Effector CD8-positive, alpha-beta T cell (primary cell): ENCODE results near the gene NSD1.
A peak's percentile ranks its signal among the peaks of the same experiment; 100 is the strongest.
"Not testable (repeated sequence)": the region's sequence is repeated elsewhere in the genome, so short reads cannot be mapped to it uniquely, and the experiment has no call there.

Source experiments
- DNase-seq: peaks from one replicate; lab custom pipeline; 2025; lab: John Stamatoyannopoulos, UW

Gene NSD1

GRCh38 chr5:177290816-177291596, 157.4 kb downstream of the NSD1 start:
- no peak for DNase-seq

- no peak for DNase-seq
These were observed 158.2 kb downstream of the NSD1 start for GRCh38 chr5:177291735-177292134.

- DNase-seq, result no peak
These were observed 160.4 kb downstream of the NSD1 start for GRCh38 chr5:177293819-177294581.

- no peak for DNase-seq
These were observed 161.1 kb downstream of the NSD1 start for GRCh38 chr5:177294632-177295031.

GRCh38 chr5:177295924-177296323, 162.4 kb downstream of the NSD1 start:
- DNase-seq, result no peak

- no peak for DNase-seq
These were observed 163.0 kb downstream of the NSD1 start for GRCh38 chr5:177296581-177296980.

- no peak for DNase-seq
These were observed 164.3 kb downstream of the NSD1 start for GRCh38 chr5:177297922-177298321.

- no peak for DNase-seq
These were observed 166.1 kb downstream of the NSD1 start for GRCh38 chr5:177299697-177300096.

- no peak for DNase-seq
These were observed 166.8 kb downstream of the NSD1 start for GRCh38 chr5:177300236-177300880.

GRCh38 chr5:177300951-177301350, 167.4 kb downstream of the NSD1 start:
- DNase-seq, result no peak

GRCh38 chr5:177301503-177302165, 168.1 kb downstream of the NSD1 start:
- no peak for DNase-seq

- no peak for DNase-seq
These were observed 169.0 kb downstream of the NSD1 start for GRCh38 chr5:177302354-177303110.

- peak; percentile 75 for DNase-seq
These were observed 169.8 kb downstream of the NSD1 start, which contains the start of the genes PRELID1 and RAB24 for GRCh38 chr5:177303121-177303924. Gene PRELID1 (plus strand): TSS chr5:177303799. CDS start chr5:177303986, 187 bp downstream. Gene RAB24 (minus strand): TSS chr5:177303719. CDS start chr5:177303288, 431 bp downstream.

GRCh38 chr5:177303925-177304391, 170.4 kb downstream of the NSD1 start:
- DNase-seq, result no peak

- no peak for DNase-seq
These were observed 171.0 kb downstream of the NSD1 start for GRCh38 chr5:177304392-177305119.

GRCh38 chr5:177306103-177306640, 172.6 kb downstream of the NSD1 start:
- DNase-seq, result not testable (repeated sequence)

- no peak for DNase-seq
These were observed 173.3 kb downstream of the NSD1 start for GRCh38 chr5:177306674-177307543.
